Inflammatory macrophage (primary cell): Measurements from ENCODE around the gene FRK.
"Not testable (repeated sequence)": the region's sequence is repeated elsewhere in the genome, so short reads cannot be mapped to it uniquely, and the experiment has no call there.

Experiments
- DNase-seq, 2 donors: peaks; one replicate each; pipeline ENCODE4 v3.0.0-alpha.2; 2020 to 2022

The FRK gene

DNA sequence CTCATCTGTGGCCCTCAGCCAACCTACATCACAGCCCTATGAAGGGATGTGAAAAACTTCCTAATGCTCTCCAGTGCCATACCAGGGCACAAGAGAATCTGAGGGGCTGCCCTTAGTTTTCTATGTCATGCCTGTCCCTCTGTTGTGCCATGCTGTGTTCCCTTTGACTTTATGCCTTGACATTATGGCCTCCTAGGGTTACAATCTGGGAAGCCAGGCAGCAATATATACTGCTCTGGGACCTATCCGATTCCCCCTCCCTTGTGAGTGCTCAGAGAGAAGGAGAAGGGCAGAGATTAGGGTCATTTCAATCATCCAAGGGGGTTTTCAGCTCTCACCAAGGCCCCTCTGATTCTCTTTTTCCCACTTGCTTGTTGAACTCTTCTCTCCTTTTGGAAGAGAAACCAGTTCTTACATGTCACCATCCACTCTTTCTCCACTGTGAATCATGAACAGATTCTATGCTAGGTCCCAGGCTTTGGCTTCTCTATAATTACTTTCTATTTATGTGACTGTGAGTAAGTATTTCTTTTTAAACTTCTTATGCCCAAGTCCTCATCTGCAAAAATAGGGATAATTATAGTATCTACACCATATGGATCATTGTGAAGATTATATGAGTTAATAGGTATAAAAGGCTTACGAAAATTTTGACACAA, 14.2 kb upstream of the FRK start:
- no peak for DNase-seq

DNA sequence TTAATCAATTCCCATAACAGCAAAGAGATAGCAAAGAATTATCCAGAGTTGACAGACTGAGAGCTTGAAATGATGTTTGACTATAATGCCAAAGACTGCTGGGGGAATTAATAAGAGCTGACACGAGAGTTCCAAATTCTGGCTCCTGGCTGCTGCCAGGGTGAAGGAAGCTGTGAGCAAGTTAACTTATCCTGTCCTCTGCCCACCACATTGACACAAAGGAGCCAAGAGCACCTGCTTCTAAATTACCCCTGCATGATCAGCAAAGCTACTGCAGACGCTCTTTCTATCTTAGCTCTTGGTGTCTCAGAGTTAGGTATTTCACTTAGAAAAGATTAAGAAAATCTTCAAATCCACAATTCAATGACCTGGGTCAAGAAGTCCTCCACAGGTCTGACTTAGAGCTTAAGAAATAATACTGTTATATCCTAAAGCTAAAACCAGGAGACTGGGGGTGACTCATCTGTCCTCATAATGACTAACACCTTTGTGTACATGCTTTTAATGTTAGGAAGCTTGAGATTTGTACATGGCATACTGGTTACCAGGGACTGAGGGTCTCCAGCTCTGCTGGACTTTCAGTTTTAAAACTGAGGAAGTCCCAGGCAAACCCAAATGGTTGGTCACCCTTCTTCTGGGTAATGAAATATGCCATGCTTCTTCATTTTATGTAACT, 13.2 kb upstream of the FRK start:
- DNase-seq, result no peak

- DNase-seq, result no peak
Measured at GRCh38 chr6:116072368-116072767, 11.7 kb upstream of the FRK start.

DNA sequence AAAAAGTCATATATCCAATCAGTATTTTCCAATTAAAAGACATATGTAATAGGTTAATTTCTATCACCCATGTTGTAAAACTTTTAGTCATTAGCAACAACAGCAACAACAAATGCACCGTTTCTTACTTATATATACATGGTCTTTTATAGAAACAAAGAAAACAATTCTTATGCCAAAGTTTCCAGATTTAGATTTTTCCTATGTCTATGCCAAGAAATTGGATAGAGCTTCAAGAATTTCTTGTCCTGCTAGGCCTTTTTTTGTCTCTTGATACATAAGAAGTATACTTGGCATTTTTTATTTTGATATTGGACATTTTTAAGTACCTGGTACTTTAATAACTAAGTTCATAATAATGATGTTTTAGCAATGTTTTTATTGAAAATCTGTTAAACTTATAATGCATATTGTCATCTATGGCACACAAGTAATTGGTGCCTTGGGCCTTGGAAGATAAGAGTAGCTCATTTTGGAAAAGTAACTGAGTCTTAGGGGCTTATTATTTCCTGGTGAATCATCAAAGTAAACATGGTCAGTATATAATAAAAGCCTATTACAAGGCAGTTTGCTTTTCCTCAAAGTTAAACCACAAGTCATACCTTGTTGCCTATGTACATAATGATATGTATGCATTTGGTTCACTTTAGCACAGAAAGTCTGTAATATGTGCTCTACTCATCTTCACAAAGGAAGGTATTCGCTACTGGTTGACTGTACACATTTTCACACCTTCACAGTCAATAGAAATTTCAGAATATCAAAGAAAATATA, 10.1 kb upstream of the FRK start:
- no peak for DNase-seq

GRCh38 chr6:116070101-116070500, 9.4 kb upstream of the FRK start:
- no peak for DNase-seq

DNA sequence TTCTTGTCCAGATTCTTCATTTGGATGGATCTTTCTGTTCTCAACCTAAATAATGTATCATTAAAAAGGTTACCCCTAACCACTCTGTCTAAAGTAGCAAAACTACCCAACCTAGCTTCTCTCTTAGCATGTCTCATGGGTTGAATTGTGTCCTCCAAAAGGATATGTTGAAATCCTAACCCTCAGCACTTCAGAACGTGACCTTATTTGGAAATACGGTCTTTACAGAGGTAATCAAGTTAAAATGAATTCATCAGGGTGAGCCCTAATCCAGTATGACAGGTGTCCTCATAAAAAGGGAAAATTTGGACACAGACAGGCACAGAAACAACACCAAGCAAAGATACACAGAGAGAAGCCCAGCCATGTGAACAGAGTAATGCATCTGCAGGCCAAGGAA, 6.1 kb upstream of the FRK start:
- no peak for DNase-seq

DNA sequence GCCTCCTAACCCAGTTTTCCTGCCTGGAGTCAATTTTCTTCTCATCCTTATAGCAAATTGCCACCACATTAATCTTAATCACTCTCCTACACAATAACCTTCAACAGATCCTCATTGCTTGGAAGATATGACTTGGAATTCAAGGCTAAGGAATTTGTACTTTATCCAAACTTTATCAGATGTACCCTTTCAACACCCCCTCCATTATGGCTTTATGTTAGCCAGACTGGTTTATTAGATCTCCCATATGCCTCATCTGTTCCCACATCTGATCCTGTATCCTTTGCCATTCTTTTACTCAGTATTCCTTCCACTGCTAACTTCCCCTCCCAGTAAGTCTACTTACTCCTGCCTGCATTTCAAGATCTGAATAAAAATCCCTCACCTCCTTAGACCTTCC, 4.0 kb upstream of the FRK start:
- no peak for DNase-seq

DNA sequence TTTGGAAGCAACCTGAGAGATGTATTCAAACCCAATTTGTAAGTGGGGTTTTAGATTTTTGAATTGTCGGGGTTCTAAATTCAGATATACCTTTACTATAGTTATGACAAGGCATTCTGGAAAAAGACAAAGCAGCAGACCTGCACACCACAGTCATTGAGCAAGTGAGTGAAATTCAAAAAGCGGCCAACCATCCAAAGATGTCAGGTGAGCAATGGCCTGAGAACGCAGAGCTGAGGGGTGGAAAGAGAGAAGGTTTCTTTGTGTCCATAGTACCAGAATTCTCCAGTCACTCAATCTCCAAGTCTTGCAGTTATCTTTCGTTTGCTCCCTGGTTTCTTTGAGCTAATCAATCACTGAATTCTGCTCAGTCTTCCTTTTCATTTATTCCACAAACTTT, 1.8 kb upstream of the FRK start:
- no peak for DNase-seq

- peak; percentile 7 to 19 for DNase-seq
Measured at GRCh38 chr6:116059713-116060571, 749 bp downstream of the FRK start.

GRCh38 chr6:116057766-116058165, 2.9 kb downstream of the FRK start:
- DNase-seq, result no peak

- no peak for DNase-seq
Measured at GRCh38 chr6:116055513-116055912, 5.2 kb downstream of the FRK start.

GRCh38 chr6:116051244-116051643, 9.4 kb downstream of the FRK start:
- DNase-seq, result no peak

- DNase-seq, result no peak
Measured at GRCh38 chr6:116050737-116051136, 10.0 kb downstream of the FRK start.

DNA sequence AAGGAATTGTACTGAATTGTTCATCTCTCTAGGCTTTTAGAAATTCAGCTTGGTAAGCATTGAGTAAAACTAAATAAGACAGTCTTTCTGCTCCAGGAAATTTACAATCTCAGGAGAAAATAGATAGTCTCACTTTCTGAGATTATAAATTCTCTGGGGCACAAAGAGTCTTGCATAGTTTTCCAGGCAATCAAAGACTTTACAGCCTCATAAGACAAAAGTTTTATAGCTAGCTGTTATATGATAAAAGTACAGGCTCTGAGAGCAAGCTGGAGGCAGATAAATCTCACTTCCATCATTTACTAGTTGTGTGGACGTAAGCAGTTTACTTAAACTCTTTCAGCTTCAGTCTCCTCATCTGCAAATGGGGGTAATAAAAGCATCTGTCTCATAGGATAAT, 11.4 kb downstream of the FRK start:
- DNase-seq, result no peak

DNA sequence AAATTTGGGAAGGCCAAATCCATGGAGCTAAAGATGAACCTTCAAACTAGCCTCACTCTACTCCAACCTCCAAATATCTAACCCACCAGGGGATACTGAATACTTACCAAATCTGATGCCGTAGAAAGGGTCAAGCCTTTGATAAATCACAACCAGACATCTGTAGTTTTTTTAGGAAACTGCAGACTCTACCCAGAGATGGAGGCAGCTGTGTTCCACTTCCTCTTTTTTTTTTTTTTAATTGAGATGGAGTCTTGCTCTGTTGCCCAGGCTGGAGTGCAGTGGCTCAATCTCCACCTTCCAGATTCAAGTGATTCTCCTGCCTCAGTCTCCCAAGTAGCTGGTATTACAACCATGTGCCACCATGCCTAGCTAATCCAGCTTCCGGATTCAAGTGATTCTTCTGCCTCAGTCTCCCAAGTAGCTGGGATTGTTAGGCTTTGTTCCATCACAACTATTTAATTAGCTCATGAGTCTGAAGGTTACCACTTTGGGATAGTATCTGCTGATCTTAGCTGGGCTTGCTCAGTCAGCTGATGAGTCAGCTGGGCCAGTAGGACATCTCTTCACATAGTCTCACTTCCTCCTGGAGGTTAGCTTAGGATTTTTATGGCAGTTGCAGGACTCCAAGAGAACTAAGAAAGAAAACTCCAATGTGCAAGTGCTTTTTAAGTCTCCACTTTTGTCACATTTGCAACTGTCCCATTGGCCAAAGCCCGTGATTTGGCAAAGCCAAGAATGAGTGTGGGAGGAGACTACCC, 13.3 kb downstream of the FRK start:
- peak; percentile 25 to 53 for DNase-seq

GRCh38 chr6:116046737-116047136, 14.0 kb downstream of the FRK start:
- DNase-seq, result no peak

- DNase-seq, result not testable (repeated sequence)
Measured at GRCh38 chr6:116046272-116046671, 14.4 kb downstream of the FRK start.

- DNase-seq, result no peak
Measured at GRCh38 chr6:116041934-116042333, 18.8 kb downstream of the FRK start.

DNA sequence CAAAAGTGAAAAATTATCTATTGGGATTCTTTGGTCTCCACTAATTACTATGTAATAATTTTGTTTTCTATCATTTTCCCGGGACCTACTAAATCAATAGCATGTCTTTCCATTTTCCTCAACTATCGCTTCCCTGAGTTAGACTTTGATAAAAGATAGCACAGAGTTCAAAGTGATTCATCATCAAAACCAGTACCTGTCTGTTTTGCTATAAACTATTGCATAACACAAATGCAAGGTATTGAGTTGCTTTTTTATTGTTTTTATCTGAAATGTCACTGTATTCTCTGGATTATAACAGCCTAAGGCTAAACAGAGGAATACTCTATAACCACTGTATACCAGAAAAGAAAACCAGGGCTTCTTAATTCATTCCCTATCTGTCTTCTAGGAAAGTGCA, 19.7 kb downstream of the FRK start:
- no peak for DNase-seq

DNA sequence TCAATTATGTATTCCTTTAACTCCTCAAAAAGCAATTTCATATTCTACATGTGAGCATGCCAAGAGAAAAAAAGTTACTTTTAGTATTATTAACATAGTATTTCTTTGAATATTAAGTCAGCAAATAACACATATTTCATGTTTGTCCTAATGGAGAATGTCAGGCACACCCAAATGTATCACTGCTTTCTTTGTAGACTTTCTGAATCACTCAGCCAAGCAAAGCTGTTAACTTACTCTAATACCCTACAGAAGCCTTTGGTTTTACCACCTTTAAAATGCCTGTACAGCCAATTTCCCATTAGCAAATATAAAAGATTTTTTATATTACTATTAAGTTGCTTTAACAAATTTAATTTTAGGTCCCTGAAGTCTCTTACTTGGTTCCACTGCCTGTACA, 23.8 kb downstream of the FRK start:
- DNase-seq, result no peak

DNA sequence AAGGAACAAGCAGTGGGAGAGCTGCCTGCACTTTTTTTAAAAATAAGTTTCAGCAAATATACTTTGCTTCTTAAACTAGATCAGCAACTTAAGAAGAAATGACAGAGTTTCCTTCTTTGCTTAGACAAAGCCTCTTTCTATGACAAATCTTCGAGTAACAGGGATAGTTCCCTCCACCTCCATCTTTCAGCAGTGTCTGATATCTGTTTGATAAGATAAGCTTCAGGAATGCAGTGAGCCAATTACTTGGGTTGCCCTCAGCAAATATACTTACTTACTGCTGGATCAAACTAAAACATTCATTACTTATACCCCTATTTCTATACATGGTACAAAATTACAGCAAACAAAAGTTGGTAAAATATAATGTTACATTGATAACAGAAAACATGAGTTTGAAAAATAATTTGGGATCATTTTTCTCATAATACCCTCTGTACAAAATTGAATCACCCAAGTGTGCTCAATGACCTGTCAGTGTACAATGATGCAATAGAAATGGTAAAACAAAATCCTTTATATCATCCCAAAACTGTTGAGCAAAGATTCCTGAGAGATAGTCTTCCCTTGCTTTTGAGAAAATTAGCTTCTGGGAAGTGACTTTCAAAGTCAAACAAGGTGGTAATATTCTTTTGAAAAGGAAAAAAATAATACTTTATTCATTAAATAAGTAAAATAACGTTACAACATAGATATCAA, 24.5 kb downstream of the FRK start:
- no peak for DNase-seq

DNA sequence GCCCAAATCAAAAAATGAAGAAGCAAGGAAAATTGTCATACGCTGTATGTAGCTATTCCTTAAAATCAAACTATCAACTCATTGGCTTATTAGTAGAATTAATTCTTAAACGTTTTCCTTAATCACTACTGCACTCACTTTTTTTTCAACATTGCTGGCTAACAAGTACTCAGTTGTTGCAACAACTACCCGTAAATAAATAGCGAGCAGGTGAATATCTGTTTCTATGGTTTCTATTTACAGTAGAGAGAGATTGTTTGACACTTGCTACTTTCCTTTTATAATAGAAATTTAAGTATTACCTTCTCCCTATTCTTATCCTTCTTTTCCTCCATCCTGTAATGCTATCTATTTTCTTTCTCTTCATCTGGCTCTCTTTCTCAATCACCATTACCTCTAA, 25.1 kb downstream of the FRK start:
- no peak for DNase-seq
